GM21786 (cell line): ENCODE results near the gene SBF2.

Experiments
- ATAC-seq: cut with Tn5 transposase; IDR thresholded peaks from one replicate; pipeline ENCODE4 v1.9.1; 2021; ENCODE audit not compliant: unreplicated experiment

The SBF2 gene

GRCh38 chr11:9784602-9785315 lies 509.3 kb downstream of the SBF2 start:
- ATAC-seq = no peak

GRCh38 chr11:9783986-9784385 lies 510.0 kb downstream of the SBF2 start:
- ATAC-seq = no peak

GRCh38 chr11:9780929-9781328 lies 513.1 kb downstream of the SBF2 start:
- no peak for ATAC-seq

GRCh38 chr11:9777525-9777924 lies 516.5 kb downstream of the SBF2 start:
- no peak for ATAC-seq

- ATAC-seq = no peak
Measured at GRCh38 chr11:9777066-9777465, 517.0 kb downstream of the SBF2 start.

GRCh38 chr11:9776203-9776602 lies 517.8 kb downstream of the SBF2 start:
- ATAC-seq = no peak

- ATAC-seq = no peak
Measured at GRCh38 chr11:9775398-9775779, 518.6 kb downstream of the SBF2 start.

- ATAC-seq = no peak
Measured at GRCh38 chr11:9774591-9775397, 519.2 kb downstream of the SBF2 start.

- ATAC-seq = no peak
Measured at GRCh38 chr11:9774109-9774508, 519.9 kb downstream of the SBF2 start.

GRCh38 chr11:9773524-9773923 lies 520.5 kb downstream of the SBF2 start:
- ATAC-seq = no peak

GRCh38 chr11:9772218-9772617 lies 521.8 kb downstream of the SBF2 start:
- no peak for ATAC-seq

GRCh38 chr11:9771071-9771511 lies 522.9 kb downstream of the SBF2 start:
- no peak for ATAC-seq

- no peak for ATAC-seq
Measured at GRCh38 chr11:9769621-9770020, 524.4 kb downstream of the SBF2 start.

GRCh38 chr11:9765320-9766101 lies 528.5 kb downstream of the SBF2 start:
- ATAC-seq = peak; percentile 68

- ATAC-seq = no peak
Measured at GRCh38 chr11:9763301-9763700, 530.7 kb downstream of the SBF2 start.

GRCh38 chr11:9762531-9762930 lies 531.5 kb downstream of the SBF2 start:
- ATAC-seq = no peak

GRCh38 chr11:9761441-9761945 lies 532.5 kb downstream of the SBF2 start:
- no peak for ATAC-seq

- no peak for ATAC-seq
Measured at GRCh38 chr11:9760193-9760575, 533.8 kb downstream of the SBF2 start.

- peak; percentile 50 for ATAC-seq
Measured at GRCh38 chr11:9759519-9760192, 534.4 kb downstream of the SBF2 start.

GRCh38 chr11:9758637-9759518 lies 535.1 kb downstream of the SBF2 start:
- no peak for ATAC-seq
